ENCODE results near the gene KRT222. TPM values are rescaled to one million over a fixed set of nuclear protein-coding genes. Genes with fewer than 3 reads are reported as not detected.

Gene KRT222
- 1 to 10 TPM in 5 of 8 experiments, under 1 TPM in 2, not detected in 1; 0.67 to 1.7 (median 1.3) TPM for total RNA-seq

DNA sequence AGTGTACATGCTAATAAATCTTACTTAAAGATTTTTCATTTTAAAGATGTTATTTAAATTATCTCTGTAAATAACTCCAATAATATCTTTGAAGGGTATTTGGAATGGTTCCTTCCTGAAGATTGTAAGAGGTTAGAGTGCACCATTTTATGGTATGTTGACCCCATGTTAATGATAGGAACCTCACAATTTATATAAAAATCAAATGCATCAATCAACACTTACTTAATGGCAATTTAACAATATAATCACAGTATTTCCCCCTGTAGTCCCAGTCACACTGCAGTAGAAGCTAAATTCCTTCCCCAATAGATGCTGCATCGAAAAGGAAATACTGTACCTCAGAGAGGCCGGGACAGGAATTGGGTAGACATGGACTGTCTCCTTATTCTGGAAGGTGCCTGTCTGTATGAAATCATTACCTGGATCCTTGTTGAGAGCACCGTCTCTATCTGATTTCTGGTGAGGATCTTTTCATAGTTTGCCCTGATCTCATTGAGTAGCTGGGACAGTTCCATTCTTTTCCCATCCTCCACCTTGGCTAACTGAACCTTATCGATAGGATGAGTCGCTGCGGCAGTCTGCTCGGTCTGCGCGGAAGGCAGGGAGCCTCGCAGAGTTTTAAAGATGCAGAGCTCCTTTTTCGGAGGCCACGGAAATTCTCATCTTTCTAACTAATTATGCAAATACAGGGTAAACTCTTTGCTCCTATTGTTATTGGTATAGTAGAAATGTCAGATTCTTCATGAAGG lies at the start of gene KRT222:
KRT222 (minus strand) TSS at position 596 of the 752 bp plus-strand sequence; CDS start at position 518, 78 bp downstream.
- H3K4me3 ChIP-seq: peak within 1 kb of the TSS; percentile 22 to 31 (median 28)
- peaks cover 0 to 6% of the 10 kb centered on the region in 2 donors for H3K4me1 ChIP-seq (replicated peaks in 1 of 2)
- 3 to 21% (median 10%) methylated on average over 1 to 11 of the region's 12 CpGs for WGBS, 10 experiments
- in situ Hi-C loops (cut with MboI; ENCODE audit: low pct_unique_long_range_greater_than_20kb in 2 of 9, low sequenced_read_pairs in 9 of 9, unreplicated experiment in 9 of 9): no loop called here
- peak in 7 of 8 experiments; percentile 27 to 69 (median 58) for ATAC-seq (replicated peaks in 6 of 8)
- no peak within 1 kb of the TSS for H3K27ac ChIP-seq

- WGBS, 10 experiments: 10 to 79% (median 33%) methylated on average over 1 to 5 of the region's 6 CpGs; no CpG with 5 or more reads in 3 of the 10 experiments
- no peak overlapping the region for H3K27ac ChIP-seq
- in situ Hi-C loops (cut with MboI; ENCODE audit: low pct_unique_long_range_greater_than_20kb in 2 of 9, low sequenced_read_pairs in 9 of 9, unreplicated experiment in 9 of 9): no loop called here
- no peak overlapping the region for H3K4me3 ChIP-seq
- no peaks in the 10 kb centered on the region for H3K4me1 ChIP-seq (replicated peaks in 1 of 2)
- peak in 1 of 8 experiments; percentile 22 for ATAC-seq (replicated peaks in 6 of 8)
Observed at GRCh38 chr17:40714473-40714872, 49.5 kb upstream of the KRT222 start.

- Histone ChIP-seq H3K4me1 (replicated peaks in 1 of 2) (no peaks in the 10 kb centered on the region), H3K27ac (no peak overlapping the region), H3K4me3 (no peak overlapping the region)
- in situ Hi-C loops (cut with MboI; ENCODE audit: low pct_unique_long_range_greater_than_20kb in 2 of 9, low sequenced_read_pairs in 9 of 9, unreplicated experiment in 9 of 9): no loop called here
- ATAC-seq (replicated peaks in 6 of 8): peak in 2 of 8 experiments; percentile 13 to 16
- 50 to 80% (median 71%) methylated on average over 1 to 7 of the region's 7 CpGs; no CpG with 5 or more reads in 2 of the 10 experiments for WGBS, 10 experiments
Observed at GRCh38 chr17:40707745-40708144, 42.8 kb upstream of the KRT222 start.

DNA sequence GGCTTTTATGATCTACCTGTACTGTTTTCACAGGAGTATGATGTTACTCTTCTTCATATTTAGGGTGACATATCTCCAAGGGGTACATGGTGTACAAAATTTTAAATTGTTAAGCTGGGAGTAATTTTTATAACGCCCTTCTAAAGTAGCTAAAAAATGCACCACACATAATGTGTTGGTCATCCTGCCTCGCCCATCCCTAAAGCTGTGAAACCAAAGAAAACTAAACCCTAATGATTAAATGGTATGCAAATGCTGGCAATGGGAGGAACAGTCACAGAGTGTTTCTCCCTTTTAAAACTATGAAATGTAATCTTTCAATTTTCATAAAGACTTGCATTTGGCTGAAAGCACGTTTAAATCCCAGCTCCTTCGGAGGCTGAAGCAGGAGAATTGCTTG lies 40.6 kb upstream of the KRT222 start:
- peak in 3 of 8 experiments; percentile 97 to 99 (median 98) for ATAC-seq (replicated peaks in 6 of 8)
- in situ Hi-C loops (cut with MboI; ENCODE audit: low pct_unique_long_range_greater_than_20kb in 2 of 9, low sequenced_read_pairs in 9 of 9, unreplicated experiment in 9 of 9): no loop called here
- H3K4me1 ChIP-seq (replicated peaks in 1 of 2): no peaks in the 10 kb centered on the region
- 0 to 83% (median 37%) methylated on average over 1 to 4 of the region's 4 CpGs for WGBS, 10 experiments
- no peak overlapping the region for H3K4me3 ChIP-seq
- H3K27ac ChIP-seq: no peak overlapping the region

DNA sequence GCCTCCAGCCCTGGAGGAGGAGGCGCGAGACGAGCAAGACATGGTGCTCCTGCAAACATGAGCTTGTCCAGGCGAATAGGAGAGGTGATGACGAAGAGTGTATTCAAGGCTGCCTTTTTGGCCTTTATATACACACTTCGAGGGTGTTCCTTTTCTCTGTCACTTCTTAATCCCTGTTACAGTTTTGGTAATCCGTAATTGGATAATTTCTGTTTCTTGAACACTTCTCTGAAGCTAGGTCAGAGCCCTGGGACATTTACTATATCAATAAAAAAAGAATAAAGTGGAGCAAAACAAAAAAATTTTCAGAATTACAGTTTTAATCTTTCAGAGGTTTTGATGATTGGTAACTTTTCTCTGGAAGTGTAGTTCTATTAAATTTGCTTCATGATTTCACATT lies 38.7 kb upstream of the KRT222 start, which contains the start of gene KRT24:
KRT24 (minus strand) TSS at position 101 of the 400 bp plus-strand sequence; CDS start at position 42, 59 bp downstream.
- Histone ChIP-seq H3K4me1 (replicated peaks in 1 of 2) (peaks cover 0 to 8% of the 10 kb centered on the region in 2 donors), H3K27ac (no peak within 1 kb of the TSS), H3K4me3 (no peak within 1 kb of the TSS)
- 32 to 91% (median 63%) methylated on average over 1 to 7 of the region's 7 CpGs; no CpG with 5 or more reads in 2 of the 10 experiments for WGBS, 10 experiments
- in situ Hi-C loops (cut with MboI; ENCODE audit: low pct_unique_long_range_greater_than_20kb in 2 of 9, low sequenced_read_pairs in 9 of 9, unreplicated experiment in 9 of 9): no loop called here
- no peak for ATAC-seq (replicated peaks in 6 of 8)

- no peak for ATAC-seq (replicated peaks in 6 of 8)
- Histone ChIP-seq H3K27ac (no peak overlapping the region), H3K4me3 (no peak overlapping the region), H3K4me1 (replicated peaks in 1 of 2) (peaks cover 0 to 8% of the 10 kb centered on the region in 2 donors)
- in situ Hi-C loops (cut with MboI; ENCODE audit: low pct_unique_long_range_greater_than_20kb in 2 of 9, low sequenced_read_pairs in 9 of 9, unreplicated experiment in 9 of 9): no loop called here
- WGBS, 10 experiments: 25 to 100% (median 96%) methylated on average over 1 to 3 of the region's 3 CpGs; no CpG with 5 or more reads in 6 of the 10 experiments
Observed at GRCh38 chr17:40702271-40702670, 37.3 kb upstream of the KRT222 start.

DNA sequence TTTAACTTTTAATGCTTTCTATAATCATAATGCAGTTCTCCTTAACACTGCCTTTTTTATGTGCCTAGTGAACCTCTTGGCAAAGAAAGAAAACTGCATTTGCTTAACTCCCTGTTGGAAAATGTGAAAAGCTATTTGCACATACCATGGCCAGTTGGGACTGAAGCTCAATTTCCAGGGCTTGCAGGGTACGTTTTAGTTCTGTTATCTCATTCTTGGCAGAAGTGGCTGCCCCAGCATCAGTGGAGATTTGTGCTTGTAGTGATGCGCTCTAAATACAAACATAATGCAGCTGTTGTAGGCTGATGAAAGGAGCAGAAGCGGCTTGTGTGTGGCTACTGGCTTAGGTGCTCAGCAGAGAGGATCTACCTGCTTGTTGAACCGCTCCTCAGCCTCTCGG lies 34.9 kb upstream of the KRT222 start:
- WGBS, 10 experiments: 0 to 82% (median 58%) methylated on average over 1 to 4 of the region's 5 CpGs; no CpG with 5 or more reads in 2 of the 10 experiments
- Histone ChIP-seq H3K27ac (no peak overlapping the region), H3K4me1 (replicated peaks in 1 of 2) (peaks cover 0 to 8% of the 10 kb centered on the region in 2 donors), H3K4me3 (no peak overlapping the region)
- in situ Hi-C loops (cut with MboI; ENCODE audit: low pct_unique_long_range_greater_than_20kb in 2 of 9, low sequenced_read_pairs in 9 of 9, unreplicated experiment in 9 of 9): no loop called here
- peak in 4 of 8 experiments; percentile 16 to 59 (median 33) for ATAC-seq (replicated peaks in 6 of 8)

DNA sequence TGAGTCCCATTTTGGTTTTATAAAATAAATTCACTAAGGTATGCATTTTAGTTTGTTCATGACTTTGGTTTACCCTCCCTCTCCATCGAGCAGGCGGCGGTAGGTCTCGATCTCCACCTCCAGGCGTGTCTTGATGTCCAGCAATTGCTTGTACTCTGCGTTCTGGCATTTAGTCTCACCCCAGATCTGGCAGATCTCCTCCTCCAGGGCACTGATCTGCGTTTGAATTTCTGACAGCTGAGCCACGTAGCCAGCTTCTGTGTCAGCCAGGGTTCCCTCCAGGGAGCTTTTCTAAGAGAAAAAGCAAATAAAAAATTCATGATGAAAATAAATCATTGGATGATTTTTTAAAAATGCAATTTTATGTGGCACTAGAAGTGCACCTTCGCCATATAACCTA lies 34.4 kb upstream of the KRT222 start:
- Histone ChIP-seq H3K4me1 (replicated peaks in 1 of 2) (peaks cover 0 to 8% of the 10 kb centered on the region in 2 donors), H3K4me3 (no peak overlapping the region), H3K27ac (no peak overlapping the region)
- in situ Hi-C loops (cut with MboI; ENCODE audit: low pct_unique_long_range_greater_than_20kb in 2 of 9, low sequenced_read_pairs in 9 of 9, unreplicated experiment in 9 of 9): no loop called here
- 20 to 97% (median 66%) methylated on average over 1 to 9 of the region's 9 CpGs for WGBS, 10 experiments
- peak in 4 of 8 experiments; percentile 67 to 74 (median 70) for ATAC-seq (replicated peaks in 6 of 8)

GRCh38 chr17:40697297-40697696 lies 32.3 kb upstream of the KRT222 start:
- H3K4me1 ChIP-seq (replicated peaks in 1 of 2): peaks cover 0 to 8% of the 10 kb centered on the region in 2 donors
- no peak overlapping the region for H3K27ac ChIP-seq
- WGBS, 10 experiments: 0 to 82% (median 54%) methylated on average over 1 to 7 of the region's 7 CpGs; no CpG with 5 or more reads in 2 of the 10 experiments
- no peak overlapping the region for H3K4me3 ChIP-seq
- in situ Hi-C loops (cut with MboI; ENCODE audit: low pct_unique_long_range_greater_than_20kb in 2 of 9, low sequenced_read_pairs in 9 of 9, unreplicated experiment in 9 of 9): no loop called here
- ATAC-seq (replicated peaks in 6 of 8): no peak

DNA sequence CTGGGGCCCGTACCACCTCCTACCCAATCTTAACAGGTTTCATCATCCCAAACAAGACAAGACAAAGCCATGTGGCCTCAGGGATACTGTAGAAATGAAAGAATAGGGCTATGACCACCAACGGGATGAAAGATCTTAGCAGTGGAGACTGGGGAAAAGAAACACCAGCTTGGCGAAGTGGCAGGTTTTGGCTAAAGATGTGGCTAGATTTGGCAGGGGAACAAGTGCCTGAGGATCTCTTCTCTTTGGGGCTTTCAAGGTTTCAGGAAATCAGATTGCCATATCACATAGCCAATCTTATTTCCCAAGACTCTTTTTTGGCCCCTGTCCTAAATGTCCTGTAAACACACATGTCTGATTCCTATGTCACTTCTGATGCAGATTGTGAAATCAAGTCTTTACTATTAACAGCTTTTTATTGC lies 31.7 kb upstream of the KRT222 start:
- in situ Hi-C loops (cut with MboI; ENCODE audit: low pct_unique_long_range_greater_than_20kb in 2 of 9, low sequenced_read_pairs in 9 of 9, unreplicated experiment in 9 of 9): no loop called here
- no peak for ATAC-seq (replicated peaks in 6 of 8)
- Histone ChIP-seq H3K4me3 (no peak overlapping the region), H3K4me1 (replicated peaks in 1 of 2) (peaks cover 0 to 8% of the 10 kb centered on the region in 2 donors), H3K27ac (no peak overlapping the region)
- WGBS, 10 experiments: 20 to 100% (median 75%) methylated on average over 1 to 3 of the region's 3 CpGs; no CpG with 5 or more reads in 5 of the 10 experiments

GRCh38 chr17:40695874-40696472 lies 31.0 kb upstream of the KRT222 start:
- Histone ChIP-seq H3K4me3 (no peak overlapping the region), H3K27ac (no peak overlapping the region), H3K4me1 (replicated peaks in 1 of 2) (peaks cover 0 to 8% of the 10 kb centered on the region in 2 donors)
- WGBS, 10 experiments: 40 to 95% (median 82%) methylated on average over 1 to 6 of the region's 6 CpGs
- in situ Hi-C loops (cut with MboI; ENCODE audit: low pct_unique_long_range_greater_than_20kb in 2 of 9, low sequenced_read_pairs in 9 of 9, unreplicated experiment in 9 of 9): no loop called here
- ATAC-seq (replicated peaks in 6 of 8): no peak

- WGBS, 10 experiments: 43 to 90% (median 76%) methylated on average over 1 to 9 of the region's 9 CpGs; no CpG with 5 or more reads in 1 of the 10 experiments
- in situ Hi-C loops (cut with MboI; ENCODE audit: low pct_unique_long_range_greater_than_20kb in 2 of 9, low sequenced_read_pairs in 9 of 9, unreplicated experiment in 9 of 9): no loop called here
- Histone ChIP-seq H3K27ac (no peak overlapping the region), H3K4me3 (no peak overlapping the region), H3K4me1 (replicated peaks in 1 of 2) (peaks cover 0 to 7% of the 10 kb centered on the region in 2 donors)
- ATAC-seq (replicated peaks in 6 of 8): no peak
Observed at GRCh38 chr17:40694584-40694983, 29.6 kb upstream of the KRT222 start.

- in situ Hi-C loops (cut with MboI; ENCODE audit: low pct_unique_long_range_greater_than_20kb in 2 of 9, low sequenced_read_pairs in 9 of 9, unreplicated experiment in 9 of 9): no loop called here
- Histone ChIP-seq H3K4me1 (replicated peaks in 1 of 2) (no peaks in the 10 kb centered on the region), H3K27ac (no peak overlapping the region), H3K4me3 (no peak overlapping the region)
- WGBS, 10 experiments: 22 to 93% (median 72%) methylated on average over 1 to 5 of the region's 5 CpGs; no CpG with 5 or more reads in 1 of the 10 experiments
- no peak for ATAC-seq (replicated peaks in 6 of 8)
Observed at GRCh38 chr17:40687106-40687505, 22.1 kb upstream of the KRT222 start.

Measured in motor neuron (in vitro differentiated cells).